ENCODE measurements around the gene CDK5R1. TPM values are rescaled to one million over a fixed set of nuclear protein-coding genes. Genes with fewer than 3 reads are reported as not detected.

The CDK5R1 gene
- polyA plus RNA-seq, 1 of the 3 experiments (the other 2 are of a cell fraction) = 1.4 TPM

DNA sequence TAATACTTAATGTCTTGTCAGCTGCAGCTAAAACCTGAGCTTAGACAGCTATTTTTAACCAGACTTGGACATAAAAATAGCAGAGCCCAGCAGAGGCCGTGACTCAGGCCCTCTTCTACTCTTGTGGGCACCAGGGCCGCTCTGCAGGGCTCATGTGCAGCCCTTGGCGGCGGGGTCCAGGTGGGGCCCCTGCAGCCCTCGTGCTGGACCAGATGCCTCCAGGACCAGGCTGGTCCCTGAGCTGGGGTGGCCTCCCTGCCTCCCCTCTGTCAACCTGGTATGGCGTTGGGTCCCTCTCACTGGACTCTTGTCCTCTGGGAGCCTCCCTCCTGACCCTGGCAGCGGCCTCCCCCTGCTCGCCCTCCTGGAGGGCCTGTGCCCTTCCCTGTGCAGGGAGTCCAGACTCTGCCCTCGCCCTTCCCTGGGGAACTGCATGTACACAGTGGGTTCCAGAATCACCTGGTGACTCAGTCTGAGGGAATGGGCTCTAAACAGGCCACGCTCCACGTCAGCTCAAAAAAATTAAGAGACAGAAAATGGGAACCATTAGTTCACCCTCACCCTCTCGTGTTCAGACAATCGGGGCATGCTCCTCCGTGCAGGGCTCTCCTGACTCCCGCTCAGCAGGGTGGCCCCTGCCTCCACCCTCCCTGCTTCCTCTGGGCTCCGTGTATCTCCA is 9.7 kb downstream of the CDK5R1 start:
- Histone ChIP-seq H3K4me1 (ENCODE audit: control insufficient read depth in 1 of 2, insufficient read depth in 2 of 2, low read depth in 1 of 2, low read length in 1 of 2) (peaks cover 0 to 22% of the 10 kb centered on the region in 2 experiments; a peak in 1 of 4 replicates), H4K20me1 (ENCODE audit: insufficient read depth) (no peaks in the 10 kb centered on the region), H2AFZ (ENCODE audit: low read depth) (no peak overlapping the region), H3K9me2 (no peaks in the 10 kb centered on the region), H3K36me3 (replicated peaks in 1 of 2; ENCODE audit: control insufficient read depth in 1 of 2, insufficient read depth in 2 of 2, low read length in 1 of 2) (peaks cover 0 to 2% of the 10 kb centered on the region in 2 experiments), H3K27me3 (ENCODE audit: insufficient read depth) (no peaks in the 10 kb centered on the region), H3K4me2 (0 out of 2 replicates have a peak overlapping the region, but pooled peaks have one; percentile 12), H3K79me2 (ENCODE audit: insufficient read depth) (no peaks in the 10 kb centered on the region), H3K9me3 (no peaks in the 10 kb centered on the region), H3K9ac (no peak overlapping the region), H3K27ac (ENCODE audit: low read depth in 2 of 2, low read length in 1 of 2) (no peak overlapping the region), H3K4me3 (ENCODE audit: low read depth in 2 of 2, low read length in 1 of 2) (no peak overlapping the region), H3F3A (replicated peaks; ENCODE audit: insufficient read depth) (no peaks in the 10 kb centered on the region)
- TF ChIP-seq ELF1 (IDR thresholded peaks at IDR 0.05) = no peak
- TF ChIP-seq JUND (IDR thresholded peaks at IDR 0.05) = peak; percentile 29; the same call in 1 of the 2 replicates
- peak; percentile 54; the same call in 1 of the 2 replicates for TF ChIP-seq FOSL2 (IDR thresholded peaks at IDR 0.05; ENCODE audit: borderline replicate concordance, low read depth)
- no peak for DNase-seq
- POLR2A ChIA-PET = no interaction called here
- CTCF ChIA-PET = interaction anchor here (2.2 kb wide), 1 partner anchor 162 kb away, joined by 6 read pairs; no protein-coding TSS in a partner anchor
- WGBS (ENCODE audit: low lambda C conversion rate) = 71% methylated on average over 12 of the region's 16 CpGs

DNA sequence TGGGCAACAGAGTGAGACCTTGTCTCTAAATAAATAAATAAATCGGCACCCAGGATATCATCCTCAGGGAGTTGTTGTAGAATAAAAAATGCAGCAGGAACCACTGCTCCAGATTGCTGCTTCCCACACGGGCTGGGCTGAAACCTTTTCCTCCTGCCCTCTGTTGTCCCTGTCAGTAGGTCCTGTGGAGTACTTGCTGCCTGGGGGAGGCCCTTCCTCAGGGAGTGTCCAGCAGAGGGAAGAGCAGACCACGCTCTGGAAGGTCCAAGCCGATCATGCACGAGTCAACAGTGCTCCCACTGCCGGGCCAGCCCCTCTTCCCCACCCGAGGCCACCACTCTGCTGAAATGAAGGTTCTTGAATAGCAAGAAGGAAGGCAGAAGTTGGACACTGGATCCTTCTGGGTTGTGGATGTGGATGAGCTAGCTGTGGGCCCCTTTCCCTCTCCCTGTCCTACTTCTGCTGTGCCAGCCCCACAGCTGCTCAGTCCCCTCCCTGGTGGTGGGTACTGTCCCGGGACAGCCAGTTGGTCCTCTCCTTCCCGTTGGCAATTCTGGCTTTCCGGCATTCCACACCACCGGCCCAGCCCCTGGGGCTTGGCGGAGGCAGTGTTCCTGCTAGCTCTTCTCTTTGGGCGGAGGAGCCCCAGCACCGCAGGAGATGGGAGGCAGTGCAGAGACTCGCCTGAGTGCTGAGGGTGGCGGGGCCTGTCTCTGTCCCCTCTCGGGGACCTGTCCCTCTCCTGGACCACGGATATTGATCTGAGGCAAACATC is 10.8 kb downstream of the CDK5R1 start:
- H3K9me3 ChIP-seq = no peaks in the 10 kb centered on the region
- no peak overlapping the region for H3K27ac ChIP-seq (ENCODE audit: low read depth in 2 of 2, low read length in 1 of 2)
- DNase-seq = no peak
- H3K9me2 ChIP-seq = no peaks in the 10 kb centered on the region
- 89% methylated on average over 15 of the region's 18 CpGs for WGBS (ENCODE audit: low lambda C conversion rate)
- ChIA-PET POLR2A (no interaction called here), CTCF (interaction anchor here (2.2 kb wide), 1 partner anchor 161 kb away, joined by 6 read pairs; no protein-coding TSS in a partner anchor)
- H3K36me3 ChIP-seq (replicated peaks in 1 of 2; ENCODE audit: control insufficient read depth in 1 of 2, insufficient read depth in 2 of 2, low read length in 1 of 2) = peaks cover 0 to 2% of the 10 kb centered on the region in 2 experiments
- H4K20me1 ChIP-seq (ENCODE audit: insufficient read depth) = no peaks in the 10 kb centered on the region
- peaks cover 0 to 14% of the 10 kb centered on the region in 2 experiments; a peak in 1 of 4 replicates for H3K4me1 ChIP-seq (ENCODE audit: control insufficient read depth in 1 of 2, insufficient read depth in 2 of 2, low read depth in 1 of 2, low read length in 1 of 2)
- H3K4me3 ChIP-seq (ENCODE audit: low read depth in 2 of 2, low read length in 1 of 2) = no peak overlapping the region
- H3F3A ChIP-seq (replicated peaks; ENCODE audit: insufficient read depth) = no peaks in the 10 kb centered on the region
- H3K79me2 ChIP-seq (ENCODE audit: insufficient read depth) = no peaks in the 10 kb centered on the region
- TF ChIP-seq RAD21 (IDR thresholded peaks at IDR 0.05; ENCODE audit: low read length) (peak; percentile 31; the same call in 1 of the 2 replicates), TCF12 (IDR thresholded peaks at IDR 0.05) (no peak), FOSL2 (IDR thresholded peaks at IDR 0.05; ENCODE audit: borderline replicate concordance, low read depth) (no peak), CHD2 (IDR thresholded peaks at IDR 0.05; ENCODE audit: low read length, partially characterized antibody) (no peak)
- H2AFZ ChIP-seq (ENCODE audit: low read depth) = no peak overlapping the region
- no peaks in the 10 kb centered on the region for H3K27me3 ChIP-seq (ENCODE audit: insufficient read depth)
- no peak overlapping the region for H3K9ac ChIP-seq
- H3K4me2 ChIP-seq = no peak overlapping the region

DNA sequence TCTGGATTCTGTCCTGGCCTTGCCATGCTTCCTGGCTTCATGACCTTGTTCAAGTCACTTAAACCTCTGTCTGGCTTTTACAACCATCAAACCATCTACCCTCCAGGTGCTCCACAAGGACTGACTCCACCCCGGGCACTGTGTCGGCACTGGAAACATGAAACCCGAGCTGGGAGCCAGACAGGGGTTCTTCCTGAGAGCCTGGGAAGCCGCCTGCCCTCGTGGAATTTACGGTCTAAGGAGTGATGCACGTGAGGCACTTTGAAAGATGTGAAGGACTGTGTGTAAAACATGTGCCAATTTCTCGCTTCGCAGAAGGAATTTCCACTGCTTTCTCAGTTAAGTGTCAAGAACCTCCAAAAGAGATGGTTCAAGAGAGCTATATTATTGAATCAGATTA is 11.6 kb downstream of the CDK5R1 start:
- Histone ChIP-seq H3K79me2 (ENCODE audit: insufficient read depth) (no peaks in the 10 kb centered on the region), H3K27ac (ENCODE audit: low read depth in 2 of 2, low read length in 1 of 2) (no peak overlapping the region), H4K20me1 (ENCODE audit: insufficient read depth) (no peaks in the 10 kb centered on the region), H3F3A (replicated peaks; ENCODE audit: insufficient read depth) (no peaks in the 10 kb centered on the region), H3K4me1 (ENCODE audit: control insufficient read depth in 1 of 2, insufficient read depth in 2 of 2, low read depth in 1 of 2, low read length in 1 of 2) (peaks cover 0 to 14% of the 10 kb centered on the region in 2 experiments; a peak in 1 of 4 replicates), H2AFZ (ENCODE audit: low read depth) (no peak overlapping the region), H3K9me3 (no peaks in the 10 kb centered on the region), H3K4me3 (ENCODE audit: low read depth in 2 of 2, low read length in 1 of 2) (no peak overlapping the region), H3K36me3 (replicated peaks in 1 of 2; ENCODE audit: control insufficient read depth in 1 of 2, insufficient read depth in 2 of 2, low read length in 1 of 2) (peaks cover 0 to 2% of the 10 kb centered on the region in 2 experiments), H3K9ac (no peak overlapping the region), H3K4me2 (no peak overlapping the region), H3K9me2 (no peaks in the 10 kb centered on the region), H3K27me3 (ENCODE audit: insufficient read depth) (no peaks in the 10 kb centered on the region)
- CTCF ChIA-PET = no interaction called here
- POLR2A ChIA-PET = interaction anchor here (1.2 kb wide), 1 partner anchor 9 kb away, joined by 3 read pairs; no protein-coding TSS in a partner anchor
- WGBS (ENCODE audit: low lambda C conversion rate) = 88% methylated on average over 9 of the region's 9 CpGs
- DNase-seq = no peak
- TF ChIP-seq TEAD4 (IDR thresholded peaks at IDR 0.05; ENCODE audit: borderline replicate concordance, insufficient read depth) = no peak
- TF ChIP-seq ELF1 (IDR thresholded peaks at IDR 0.05) = no peak
- TF ChIP-seq YY1 (IDR thresholded peaks at IDR 0.05; ENCODE audit: low read depth) = no peak
- TF ChIP-seq RXRA (IDR thresholded peaks at IDR 0.05; ENCODE audit: borderline replicate concordance, low read depth) = no peak
- TF ChIP-seq, protein P1, sequence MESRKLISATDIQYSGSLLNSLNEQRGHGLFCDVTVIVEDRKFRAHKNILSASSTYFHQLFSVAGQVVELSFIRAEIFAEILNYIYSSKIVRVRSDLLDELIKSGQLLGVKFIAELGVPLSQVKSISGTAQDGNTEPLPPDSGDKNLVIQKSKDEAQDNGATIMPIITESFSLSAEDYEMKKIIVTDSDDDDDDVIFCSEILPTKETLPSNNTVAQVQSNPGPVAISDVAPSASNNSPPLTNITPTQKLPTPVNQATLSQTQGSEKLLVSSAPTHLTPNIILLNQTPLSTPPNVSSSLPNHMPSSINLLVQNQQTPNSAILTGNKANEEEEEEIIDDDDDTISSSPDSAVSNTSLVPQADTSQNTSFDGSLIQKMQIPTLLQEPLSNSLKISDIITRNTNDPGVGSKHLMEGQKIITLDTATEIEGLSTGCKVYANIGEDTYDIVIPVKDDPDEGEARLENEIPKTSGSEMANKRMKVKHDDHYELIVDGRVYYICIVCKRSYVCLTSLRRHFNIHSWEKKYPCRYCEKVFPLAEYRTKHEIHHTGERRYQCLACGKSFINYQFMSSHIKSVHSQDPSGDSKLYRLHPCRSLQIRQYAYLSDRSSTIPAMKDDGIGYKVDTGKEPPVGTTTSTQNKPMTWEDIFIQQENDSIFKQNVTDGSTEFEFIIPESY (IDR thresholded peaks at IDR 0.05; ENCODE audit: borderline replicate concordance, low read depth) = no peak
- no peak for TF ChIP-seq EP300 (IDR thresholded peaks at IDR 0.05; ENCODE audit: borderline replicate concordance in 1 of 2, low read depth in 1 of 2, low read length in 1 of 2)
- no peak for TF ChIP-seq RFX5 (IDR thresholded peaks at IDR 0.05; ENCODE audit: low read length)
- no peak for TF ChIP-seq EZH2phosphoT487 (IDR thresholded peaks at IDR 0.05; ENCODE audit: borderline replicate concordance, low read depth)
- TF ChIP-seq GATA2 (CRISPR knock-in tag; IDR thresholded peaks at IDR 0.05) = no peak
- no peak for TF ChIP-seq NFIC (IDR thresholded peaks at IDR 0.05; ENCODE audit: borderline replicate concordance)
- TF ChIP-seq POLR2AphosphoS5 (IDR thresholded peaks at IDR 0.05; ENCODE audit: low read depth, low read length) = no peak
- no peak for TF ChIP-seq MXI1 (IDR thresholded peaks at IDR 0.05; ENCODE audit: low read depth, low read length)
- TF ChIP-seq RAD21 (IDR thresholded peaks at IDR 0.05; ENCODE audit: low read length) = no peak
- TF ChIP-seq FOXJ3 (CRISPR knock-in tag; IDR thresholded peaks at IDR 0.05) = no peak
- TF ChIP-seq SMC3 (IDR thresholded peaks at IDR 0.05; ENCODE audit: low read depth, low read length) = no peak

Data from SK-N-SH (cell line).